HG03097 (cell line): Measurements from ENCODE around the gene ANXA11.
"Not testable (repeated sequence)": the region's sequence is repeated elsewhere in the genome, so short reads cannot be mapped to it uniquely, and the experiment has no call there.

ENCODE experiments used
- ATAC-seq: cut with Tn5 transposase; IDR thresholded peaks from one replicate; pipeline ENCODE4 v1.9.1; 2021; ENCODE audit not compliant: unreplicated experiment, low FRiP score

Gene ANXA11

DNA sequence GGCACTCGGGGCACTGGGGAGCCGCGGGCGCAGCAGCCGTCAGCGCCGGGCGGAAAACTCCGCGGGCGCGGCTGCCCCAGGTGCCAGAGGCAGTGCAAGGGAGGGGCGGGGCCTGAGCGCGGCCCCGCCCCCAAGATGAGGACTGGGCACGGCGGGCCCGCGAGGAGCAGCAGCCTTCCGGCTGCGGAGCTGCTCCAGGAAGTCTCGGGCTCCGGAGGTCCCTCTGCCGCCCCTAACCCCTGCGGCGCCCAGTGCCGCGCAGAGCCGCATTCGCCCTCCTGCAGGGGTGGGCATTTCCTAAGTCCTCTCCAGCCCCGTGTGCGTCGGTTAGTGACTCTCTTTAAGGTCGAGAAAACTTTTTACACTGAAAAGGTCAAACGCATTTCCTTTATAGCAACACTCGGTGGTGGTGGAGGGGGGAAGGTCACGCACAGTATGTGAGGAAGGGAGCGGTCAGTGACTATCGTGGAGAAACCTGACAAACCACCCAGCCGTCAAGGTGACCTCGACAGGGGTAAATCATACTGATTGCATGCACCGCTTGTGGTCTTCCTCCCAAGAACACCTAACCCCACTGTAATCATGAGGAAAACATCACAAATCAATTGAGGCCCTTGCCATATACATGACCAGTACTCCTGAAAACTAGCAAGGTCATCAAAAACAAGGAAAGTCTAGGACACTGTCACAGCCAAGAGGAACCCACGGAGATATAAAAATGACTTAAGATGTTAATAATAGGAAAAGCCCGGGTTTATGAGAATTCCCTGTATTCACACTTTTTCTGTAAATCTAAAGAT is at the start of gene ANXA11:
Gene ANXA11, minus strand, starts transcription at position 61 of the 800 bp plus-strand sequence. CDS start 32,676 bp downstream, outside the sequence.
- ATAC-seq: peak; percentile 88

DNA sequence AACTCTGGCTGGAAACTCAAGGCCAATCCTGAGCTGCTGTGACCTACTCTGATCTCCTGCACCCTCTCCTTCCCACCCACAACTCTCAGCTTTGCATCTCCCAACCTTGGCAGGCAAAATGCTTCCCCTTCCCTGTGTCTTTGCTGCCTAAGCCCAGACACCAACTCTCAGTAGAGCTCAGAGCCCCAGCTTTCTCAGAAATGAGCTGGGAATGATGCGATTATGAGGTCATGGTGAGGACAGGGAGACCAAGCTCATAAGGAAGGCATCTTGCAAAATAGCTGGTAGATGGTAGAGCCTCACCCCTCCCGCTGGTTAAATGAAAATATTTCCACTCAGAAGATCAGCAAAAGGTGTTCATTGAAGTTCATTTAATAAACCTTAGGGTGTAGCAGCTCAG is 49.4 kb upstream of the ANXA11 start:
- not testable (repeated sequence) for ATAC-seq

DNA sequence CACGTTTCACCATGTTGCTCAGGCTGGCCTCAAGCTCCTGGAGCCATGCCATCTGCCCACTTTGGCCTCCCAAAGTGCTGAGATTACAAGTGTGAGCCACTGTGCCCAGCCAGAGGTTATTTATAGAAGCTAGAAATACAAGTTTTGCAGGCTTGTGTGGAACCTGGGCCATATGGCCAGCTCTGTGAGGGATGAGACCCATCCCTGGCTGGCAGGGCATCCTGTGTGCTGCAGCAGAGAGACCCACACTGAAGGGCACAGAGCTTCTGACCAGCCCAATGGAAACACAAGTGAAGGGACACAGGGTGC is 48.6 kb upstream of the ANXA11 start:
- ATAC-seq: peak; percentile 24

DNA sequence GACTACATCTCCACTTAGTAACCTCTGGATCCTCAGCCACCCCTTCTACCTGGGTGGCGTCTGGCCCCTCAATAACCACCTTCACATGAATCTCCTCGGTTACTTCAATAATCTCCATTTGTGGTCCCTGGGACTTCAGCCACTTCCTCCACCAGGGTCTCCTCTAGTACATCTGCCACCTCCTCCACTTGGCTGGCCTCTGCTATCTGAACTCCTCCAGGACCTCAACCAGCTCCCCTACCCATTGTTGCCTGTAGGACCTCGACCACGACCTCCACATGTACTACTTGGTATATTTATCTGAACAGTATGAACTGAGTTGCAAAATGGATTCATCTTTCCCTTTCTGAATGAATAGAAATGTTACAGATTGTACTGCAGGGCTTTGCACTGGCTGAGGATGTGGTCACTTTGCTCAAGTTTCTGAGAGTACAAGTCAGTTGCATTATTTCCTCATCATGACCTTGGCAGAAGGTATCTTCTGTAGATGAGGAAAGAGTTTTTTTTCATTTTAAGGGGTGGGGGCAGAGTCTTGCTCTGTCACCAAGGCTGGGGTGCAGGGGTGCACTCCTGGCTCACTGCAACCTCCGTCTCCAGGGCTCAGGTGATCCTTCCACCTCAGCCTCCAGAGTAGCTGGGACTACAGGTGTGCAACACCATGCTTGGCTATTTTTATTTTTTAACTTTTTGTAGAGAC is 48.1 kb upstream of the ANXA11 start:
- ATAC-seq: peak; percentile 90

DNA sequence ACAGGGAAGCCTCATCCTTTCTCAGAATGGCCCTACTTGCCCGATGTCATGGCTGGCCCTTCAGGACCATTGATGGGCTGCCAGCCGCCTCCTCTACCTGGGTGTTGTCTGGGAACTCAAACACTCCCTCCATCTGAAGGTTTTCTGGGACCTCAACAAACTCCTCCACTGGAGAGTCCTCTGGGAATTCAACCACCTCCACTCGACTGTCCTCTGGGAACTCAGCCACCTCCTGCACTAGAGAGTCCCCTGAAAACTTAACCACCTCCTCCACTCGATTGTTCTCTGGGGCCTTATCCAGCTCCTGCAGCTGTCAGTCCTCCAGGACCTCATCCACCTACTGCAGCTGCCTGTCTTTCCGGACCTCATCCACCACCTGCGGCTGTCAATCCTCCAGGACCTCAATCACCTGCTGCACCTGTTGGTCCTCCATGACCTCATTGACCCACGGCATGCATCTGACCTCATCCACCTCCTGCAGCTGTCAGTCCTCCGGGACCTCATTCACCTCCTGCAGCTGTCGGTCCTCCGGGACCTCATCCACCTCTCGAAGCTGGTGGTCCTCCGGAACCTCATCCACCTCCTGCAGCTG is 47.1 kb upstream of the ANXA11 start:
- no peak for ATAC-seq

DNA sequence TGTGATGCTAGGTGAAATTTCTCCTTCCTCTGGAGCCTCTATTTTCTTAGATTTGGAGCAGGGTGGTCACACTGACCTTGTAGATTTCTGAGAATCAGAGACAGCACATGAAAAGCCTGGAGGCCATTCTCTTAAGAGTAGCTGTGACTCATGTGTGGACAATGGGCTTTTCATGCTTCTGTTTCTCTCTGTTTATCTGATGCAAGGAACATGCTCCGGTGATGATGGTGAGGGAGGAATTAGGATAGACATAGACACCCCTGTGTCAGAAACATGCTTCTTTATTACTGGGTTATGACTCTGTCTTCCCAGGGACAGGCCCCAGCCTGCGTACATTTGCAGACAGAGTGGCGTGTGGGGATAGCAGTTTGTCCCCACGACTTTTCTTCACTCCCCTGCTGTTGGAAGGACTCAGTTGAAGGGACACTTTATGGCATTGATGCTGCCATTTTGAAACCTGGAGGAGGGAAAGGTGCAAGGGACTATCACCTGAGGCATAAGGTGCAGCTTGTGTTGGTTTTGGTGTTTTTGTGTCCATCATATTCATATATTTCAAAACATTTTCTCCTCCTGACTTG is 46.5 kb upstream of the ANXA11 start:
- ATAC-seq: not testable (repeated sequence)

DNA sequence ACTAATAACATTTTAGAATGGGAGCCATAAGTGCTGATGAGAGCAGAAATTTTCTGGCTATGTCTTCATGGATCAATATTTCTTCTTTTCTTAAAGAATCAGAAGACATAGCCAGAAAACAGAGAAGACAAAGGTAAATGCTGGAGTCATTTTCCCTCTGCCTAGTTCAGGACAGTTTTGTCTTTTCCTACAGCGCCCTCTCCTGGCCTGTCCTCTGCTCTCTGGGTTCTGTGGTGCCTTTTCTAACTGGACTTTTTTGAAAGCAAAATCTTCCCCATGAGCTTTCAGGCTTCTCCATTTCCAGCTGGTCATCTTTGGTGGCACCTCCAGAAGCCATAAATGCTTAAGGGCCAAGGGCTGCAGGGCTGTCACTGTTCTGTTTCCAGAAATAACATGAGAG is 45.1 kb upstream of the ANXA11 start:
- not testable (repeated sequence) for ATAC-seq

DNA sequence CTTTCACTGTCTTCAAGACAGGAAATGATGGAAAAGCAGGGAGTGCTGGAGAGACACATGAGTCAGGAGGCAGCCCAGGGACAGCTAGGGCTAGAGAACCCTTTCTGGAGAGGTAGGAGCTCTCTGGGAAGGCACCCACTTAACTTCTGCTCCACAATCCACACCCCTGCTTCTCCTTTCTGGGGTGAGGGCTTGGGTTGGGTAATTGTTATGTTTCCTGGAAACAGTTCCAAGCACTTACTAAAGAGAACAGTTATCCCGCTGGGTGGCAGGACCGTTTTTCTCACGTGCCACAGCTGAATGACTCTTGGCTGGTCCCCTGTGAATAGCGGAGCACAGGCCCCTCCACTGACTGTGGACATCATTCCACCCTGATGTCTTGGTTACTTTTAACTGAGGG is 44.6 kb upstream of the ANXA11 start:
- not testable (repeated sequence) for ATAC-seq

DNA sequence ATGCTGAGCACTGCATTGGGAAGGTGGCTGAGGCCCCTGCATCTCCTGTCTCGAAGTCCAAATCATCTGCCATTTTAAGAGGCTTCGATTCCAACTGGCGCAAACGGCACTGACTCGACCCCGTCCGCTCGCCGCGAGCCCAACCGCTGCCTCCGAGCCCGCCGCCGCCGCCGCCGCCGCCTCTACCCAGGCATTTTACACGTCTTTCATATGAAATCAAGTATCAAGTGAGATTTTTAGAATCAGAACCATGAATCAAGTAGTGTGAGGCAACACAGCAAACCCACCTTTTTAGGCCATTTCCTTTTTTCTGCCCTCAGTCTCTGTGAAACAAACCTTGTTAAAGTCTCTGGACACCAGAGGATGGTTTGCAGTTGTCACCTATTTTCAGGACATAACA is 42.3 kb upstream of the ANXA11 start:
- ATAC-seq: not testable (repeated sequence)

DNA sequence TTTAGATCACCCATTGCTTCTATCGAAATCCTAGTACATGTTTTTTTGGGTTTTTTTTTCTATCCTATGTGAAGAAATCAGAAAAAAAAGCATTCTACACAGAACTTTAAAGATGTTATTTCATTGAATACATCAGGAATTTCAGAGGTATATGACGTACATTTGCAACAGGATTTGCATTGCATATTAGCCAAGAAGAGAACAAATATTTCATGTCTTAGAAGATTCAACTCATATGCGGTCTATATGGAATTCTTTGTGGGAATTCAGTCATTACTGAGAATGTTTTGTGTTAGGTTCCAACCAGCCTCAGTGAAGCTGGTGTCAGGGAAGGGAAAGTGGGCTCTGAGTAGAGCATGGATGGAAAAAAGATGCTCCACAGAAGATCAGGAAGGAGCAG is 39.0 kb upstream of the ANXA11 start:
- not testable (repeated sequence) for ATAC-seq

DNA sequence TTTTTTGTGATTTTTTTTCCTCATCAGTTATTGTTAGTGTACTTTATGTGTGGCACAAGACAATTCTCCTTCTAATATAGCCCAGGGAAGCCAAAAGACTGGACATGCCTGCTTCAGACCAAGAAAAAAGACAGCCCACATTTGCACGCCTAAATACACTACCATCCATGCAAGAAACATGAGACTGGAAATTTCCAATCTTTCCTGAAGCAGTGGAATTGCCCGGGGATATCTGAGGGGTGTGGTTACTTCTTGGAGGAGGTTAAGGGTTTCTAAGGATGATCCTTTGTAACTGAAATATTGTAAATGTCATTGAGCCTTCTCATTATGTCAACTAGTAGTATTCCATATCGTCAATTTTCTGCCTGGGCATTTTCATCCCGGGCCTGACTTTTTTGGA is 37.0 kb upstream of the ANXA11 start:
- not testable (repeated sequence) for ATAC-seq

DNA sequence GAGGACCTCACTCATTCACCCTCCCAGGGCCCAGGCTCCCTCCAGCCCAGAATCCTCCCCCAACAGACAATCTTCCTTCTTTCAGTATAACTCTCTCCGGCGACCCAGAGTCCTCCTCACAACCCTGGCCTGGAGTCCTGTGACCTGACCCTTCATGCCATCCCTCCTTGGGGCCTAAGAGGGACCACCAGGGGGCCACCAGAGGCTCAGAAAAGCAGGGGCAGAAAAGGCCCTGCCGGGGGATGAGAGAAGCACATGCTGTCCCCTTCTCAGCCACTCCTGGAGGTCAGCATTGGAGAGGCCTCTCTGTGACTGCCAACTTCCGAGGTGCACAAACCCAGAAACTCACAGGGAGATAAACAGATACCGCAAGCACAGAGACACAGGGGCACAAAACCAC is 31.1 kb upstream of the ANXA11 start:
- ATAC-seq: not testable (repeated sequence)

DNA sequence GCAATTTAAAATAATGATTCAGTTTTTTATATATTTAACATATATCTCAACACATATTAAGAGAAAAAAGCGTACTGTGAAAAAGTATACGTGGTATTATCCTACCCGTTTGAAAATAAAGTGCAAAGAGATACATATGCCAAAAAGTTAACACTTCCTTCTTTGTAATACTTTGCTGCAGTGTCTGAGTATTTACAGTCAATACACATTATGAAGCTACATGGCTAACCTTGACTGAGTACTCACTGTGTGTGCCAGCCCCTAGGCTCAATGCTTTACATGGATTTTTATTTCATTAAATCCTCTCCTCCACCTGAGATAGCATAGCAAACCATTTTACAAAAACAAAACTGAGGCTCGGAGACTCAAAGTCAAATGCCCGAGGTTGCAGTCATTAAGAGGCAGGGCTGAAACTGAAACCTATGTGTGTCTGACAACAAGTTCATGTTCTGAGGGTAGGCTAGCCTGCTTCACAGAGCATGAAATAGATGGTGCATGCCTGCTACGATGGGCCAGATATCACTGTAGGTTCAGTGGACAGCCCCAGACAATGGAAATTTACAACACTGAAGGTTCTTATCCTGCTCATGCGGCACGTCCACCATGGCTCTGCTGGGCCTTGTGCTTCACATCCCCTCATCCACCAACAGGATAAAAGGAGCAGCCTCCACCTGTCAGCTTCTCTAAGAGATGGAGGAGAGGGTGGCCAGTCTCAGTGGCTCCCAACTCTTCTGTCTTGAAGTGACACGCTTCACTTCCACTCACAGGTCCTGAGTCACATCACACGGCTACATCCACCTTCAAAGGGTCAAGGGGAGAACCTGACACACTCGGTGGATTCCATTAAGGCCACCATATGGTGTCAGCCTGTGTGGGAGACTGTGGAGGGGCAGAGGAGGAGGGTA is 29.2 kb upstream of the ANXA11 start:
- ATAC-seq: peak; percentile 100

DNA sequence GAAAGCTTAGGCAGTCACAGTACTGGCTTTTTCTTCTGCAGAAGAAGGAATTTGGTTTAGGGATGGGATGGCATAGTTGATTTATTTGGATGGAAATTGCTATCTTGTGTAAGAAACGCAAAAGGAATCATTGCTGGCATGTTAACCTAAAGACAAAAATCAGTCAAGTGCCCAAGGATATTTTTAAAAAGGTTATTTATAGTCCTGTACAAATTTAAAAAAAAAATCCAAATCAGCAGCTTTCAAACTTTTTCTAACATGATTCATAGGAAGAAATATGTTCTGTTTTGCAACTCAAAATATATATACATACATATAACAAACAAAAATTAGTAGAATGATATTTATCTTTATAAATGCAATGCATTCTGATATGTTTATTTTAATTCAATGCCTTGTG is 28.5 kb upstream of the ANXA11 start:
- not testable (repeated sequence) for ATAC-seq

DNA sequence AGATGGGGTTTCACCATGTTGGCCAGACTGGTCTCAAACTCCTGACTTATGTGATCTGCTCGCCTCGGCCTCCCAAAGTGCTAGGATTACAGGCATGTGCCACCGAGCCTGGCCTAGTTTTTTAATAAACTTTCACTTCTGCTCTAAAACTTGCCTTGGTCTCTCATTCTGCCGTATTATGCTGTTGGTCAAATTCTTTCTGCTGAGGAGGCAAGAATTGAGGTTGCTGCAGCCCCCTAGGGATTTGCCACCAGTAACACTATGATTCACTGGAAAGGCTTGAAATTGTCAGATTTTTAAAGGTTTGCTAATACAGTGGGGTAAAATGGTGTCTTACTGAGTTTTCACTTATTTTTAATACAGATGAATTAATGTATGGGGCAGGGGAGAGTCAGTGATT is 21.4 kb upstream of the ANXA11 start:
- not testable (repeated sequence) for ATAC-seq

DNA sequence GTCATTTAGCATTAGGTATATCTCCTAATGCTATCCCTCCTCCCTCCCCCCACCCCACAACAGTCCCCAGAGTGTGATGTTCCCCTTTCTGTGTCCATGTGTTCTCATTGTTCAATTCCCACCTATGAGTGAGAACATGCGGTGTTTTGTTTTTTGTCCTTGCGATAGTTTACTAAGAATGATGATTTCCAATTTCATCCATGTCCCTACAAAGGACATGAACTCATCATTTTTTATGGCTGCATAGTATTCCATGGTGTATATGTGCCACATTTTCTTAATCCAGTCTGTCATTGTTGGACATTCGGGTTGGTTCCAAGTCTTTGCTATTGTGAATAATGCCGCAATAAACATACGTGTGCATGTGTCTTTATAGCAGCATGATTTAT is 17.7 kb upstream of the ANXA11 start:
- not testable (repeated sequence) for ATAC-seq

DNA sequence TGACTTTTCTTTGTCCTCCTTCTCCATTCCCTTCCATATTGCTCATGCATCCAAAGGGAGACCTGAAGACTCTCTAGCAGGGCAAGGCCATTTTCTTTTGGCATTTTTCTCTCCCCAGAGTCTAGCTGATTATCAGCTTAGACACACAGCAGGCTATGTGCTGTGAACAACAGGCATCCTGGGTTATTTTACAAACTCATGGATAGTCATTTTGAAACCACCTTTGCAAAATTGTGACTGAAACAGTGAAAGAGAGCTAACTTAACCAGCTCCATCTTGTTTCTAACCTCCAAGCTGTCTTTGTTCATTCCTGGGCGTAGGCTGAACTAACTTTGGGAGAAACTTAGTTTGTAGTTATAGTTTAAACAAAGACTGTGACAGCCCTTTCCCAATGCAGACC is 13.5 kb upstream of the ANXA11 start:
- peak; percentile 85 for ATAC-seq

DNA sequence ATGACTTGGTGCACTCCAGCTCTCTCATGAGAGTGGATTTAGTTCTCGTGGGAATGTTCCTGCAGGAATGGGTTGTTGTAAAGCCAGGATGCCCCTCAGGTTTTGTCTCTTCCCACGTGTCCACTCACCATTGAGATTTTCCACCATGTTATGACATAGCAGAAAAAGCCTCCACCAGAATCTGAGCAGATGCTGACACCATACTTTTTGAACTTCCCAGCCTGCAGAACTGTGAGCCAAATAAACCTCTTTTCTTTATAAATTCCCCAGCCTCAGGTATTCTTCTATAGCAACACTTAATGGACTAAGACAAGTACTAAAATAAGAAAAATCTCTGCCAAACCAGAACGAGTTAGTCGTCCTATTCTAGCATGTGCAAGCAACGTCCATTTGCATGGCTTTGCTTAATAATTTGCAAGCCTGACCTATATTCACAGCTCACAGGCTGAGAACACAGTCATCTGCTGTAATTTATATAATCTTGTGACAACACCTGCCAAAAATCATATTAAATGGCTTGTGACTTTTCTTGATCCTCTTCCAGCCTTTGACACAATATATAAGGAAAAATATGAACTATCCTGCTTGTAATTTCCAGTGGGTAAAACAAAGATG is 9.1 kb upstream of the ANXA11 start:
- ATAC-seq: not testable (repeated sequence)

DNA sequence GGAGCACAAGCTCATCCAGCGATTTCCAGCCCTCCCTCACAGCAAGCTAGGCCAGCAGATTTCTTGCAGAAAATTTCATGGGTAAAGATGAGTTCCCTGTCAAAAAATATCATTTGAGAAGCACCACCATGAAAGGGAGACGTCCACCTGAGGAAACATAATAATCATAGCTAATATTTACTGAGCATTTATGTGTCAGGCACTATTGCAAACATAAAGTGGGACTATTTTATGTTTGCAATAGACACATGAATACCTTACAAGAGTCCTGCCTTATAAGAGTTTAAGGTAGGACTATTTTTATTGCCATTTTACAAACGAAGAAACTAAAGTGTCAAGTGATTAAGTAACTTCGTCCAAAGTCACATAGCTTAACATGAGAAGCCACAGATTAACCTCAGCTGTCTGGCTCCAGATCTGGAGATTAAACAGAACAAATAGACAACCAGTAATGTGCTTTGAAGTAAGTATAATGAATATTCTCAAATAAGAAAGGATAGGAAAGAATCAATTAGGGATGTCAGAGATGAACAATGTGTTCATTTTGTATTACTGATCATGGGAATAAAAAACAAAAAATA is 7.3 kb upstream of the ANXA11 start:
- ATAC-seq: not testable (repeated sequence)

DNA sequence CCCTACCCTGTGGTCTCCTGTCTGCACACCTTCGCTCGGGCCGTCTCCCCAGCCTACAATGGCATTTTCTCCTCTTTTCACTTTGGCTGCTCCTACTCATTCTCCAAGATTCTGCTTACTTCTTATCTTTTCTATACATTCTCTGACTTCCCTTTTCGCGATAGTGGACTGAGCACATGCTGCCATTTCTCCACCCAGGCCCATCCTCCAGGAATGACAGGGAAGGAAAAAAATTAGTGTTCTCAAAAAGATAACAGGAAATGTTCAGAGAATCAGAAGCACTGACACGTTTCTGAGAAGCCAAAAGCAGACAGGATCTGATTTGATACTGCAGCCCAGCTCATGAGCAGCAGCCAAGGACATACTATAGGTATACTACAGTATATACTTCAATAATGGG is 6.4 kb upstream of the ANXA11 start:
- no peak for ATAC-seq
